Endothelial cell (in vitro differentiated cells): ENCODE measurements around the gene MAPK6. TPM values are rescaled to one million over a fixed set of nuclear protein-coding genes. Genes with fewer than 3 reads are reported as not detected.
A peak's percentile ranks its signal among the peaks of the same experiment; 100 is the strongest.

ENCODE experiments used
- DNase-seq: peaks from one replicate; pipeline ENCODE4 v3.0.0; 2021; ENCODE audit warnings: low spot score
- H3K27ac Mint-ChIP-seq: one replicate; pipeline ENCODE4 v1.8.0; 2021; ENCODE audit warnings: mixed read lengths, inconsistent platforms; ENCODE audit not compliant: unreplicated experiment
- H3K27me3 Mint-ChIP-seq: one replicate; pipeline ENCODE4 v1.8.0; 2021; ENCODE audit warnings: mild to moderate bottlenecking, moderate library complexity, mixed read lengths, inconsistent platforms; ENCODE audit not compliant: unreplicated experiment
- H3K36me3 Mint-ChIP-seq: one replicate; pipeline ENCODE4 v1.8.0; 2021; ENCODE audit warnings: mild to moderate bottlenecking, low read depth, mixed read lengths, inconsistent platforms; ENCODE audit not compliant: unreplicated experiment
- H3K4me1 Mint-ChIP-seq: one replicate; pipeline ENCODE4 v1.8.0; 2021; ENCODE audit warnings: mild to moderate bottlenecking, mixed read lengths, inconsistent platforms; ENCODE audit not compliant: unreplicated experiment
- H3K4me3 Mint-ChIP-seq: one replicate; pipeline ENCODE4 v1.8.0; 2021; ENCODE audit warnings: mild to moderate bottlenecking, mixed read lengths, inconsistent platforms; ENCODE audit not compliant: unreplicated experiment
- H3K9me3 Mint-ChIP-seq: one replicate; pipeline ENCODE4 v1.8.0; 2021; ENCODE audit warnings: mixed read lengths, inconsistent platforms; ENCODE audit not compliant: unreplicated experiment
- total RNA-seq: library from RNA; stranded (reverse); fragmentation: NEBNext Ultra II Directional; extraction: Animal tissue kit (Norgen Biotek cat#: 25700); gene quantifications from one replicate; pipeline ENCODE4 v1.2.1, GENCODE V29; 2021; ENCODE audit not compliant: unreplicated experiment
- TF ChIP-seq, protein P1 (sequence below): fragments of 200-600 bp; sonication (generic); IDR thresholded peaks from one replicate; pipeline ENCODE4 v1.5.0; 2021; ENCODE audit warnings: antibody characterized with exemption; ENCODE audit not compliant: unreplicated experiment

MAPK6 gene
- total RNA-seq, 1 donor from 2014 or later: 94.6 TPM

DNA sequence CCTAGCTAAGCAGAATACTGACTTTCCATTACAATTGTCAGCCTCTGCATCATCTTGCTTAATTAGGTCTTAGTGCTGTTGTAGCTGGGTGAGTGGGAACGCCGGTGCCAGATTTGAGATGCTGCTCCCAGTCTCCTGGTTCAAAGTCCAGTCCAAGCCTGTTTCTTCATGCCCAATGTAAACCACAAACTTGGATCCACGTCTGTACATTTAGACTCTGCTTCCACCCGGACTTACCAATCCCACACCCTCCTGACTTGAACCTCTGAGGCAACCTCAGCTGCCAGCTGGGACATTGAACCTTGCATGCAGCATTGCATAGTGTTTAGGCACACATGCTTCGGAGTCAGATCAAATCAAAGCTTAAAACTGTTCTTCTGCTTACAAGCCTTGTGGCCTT is 50.5 kb downstream of the MAPK6 start:
- Mint-ChIP-seq H3K4me3 (no peak overlapping the region), H3K4me1 (no peaks in the 10 kb centered on the region), H3K27me3 (peaks cover 3% of the 10 kb centered on the region), H3K36me3 (peaks cover 5% of the 10 kb centered on the region), H3K27ac (no peak overlapping the region), H3K9me3 (no peaks in the 10 kb centered on the region)
- DNase-seq: no peak
- TF ChIP-seq, protein P1, sequence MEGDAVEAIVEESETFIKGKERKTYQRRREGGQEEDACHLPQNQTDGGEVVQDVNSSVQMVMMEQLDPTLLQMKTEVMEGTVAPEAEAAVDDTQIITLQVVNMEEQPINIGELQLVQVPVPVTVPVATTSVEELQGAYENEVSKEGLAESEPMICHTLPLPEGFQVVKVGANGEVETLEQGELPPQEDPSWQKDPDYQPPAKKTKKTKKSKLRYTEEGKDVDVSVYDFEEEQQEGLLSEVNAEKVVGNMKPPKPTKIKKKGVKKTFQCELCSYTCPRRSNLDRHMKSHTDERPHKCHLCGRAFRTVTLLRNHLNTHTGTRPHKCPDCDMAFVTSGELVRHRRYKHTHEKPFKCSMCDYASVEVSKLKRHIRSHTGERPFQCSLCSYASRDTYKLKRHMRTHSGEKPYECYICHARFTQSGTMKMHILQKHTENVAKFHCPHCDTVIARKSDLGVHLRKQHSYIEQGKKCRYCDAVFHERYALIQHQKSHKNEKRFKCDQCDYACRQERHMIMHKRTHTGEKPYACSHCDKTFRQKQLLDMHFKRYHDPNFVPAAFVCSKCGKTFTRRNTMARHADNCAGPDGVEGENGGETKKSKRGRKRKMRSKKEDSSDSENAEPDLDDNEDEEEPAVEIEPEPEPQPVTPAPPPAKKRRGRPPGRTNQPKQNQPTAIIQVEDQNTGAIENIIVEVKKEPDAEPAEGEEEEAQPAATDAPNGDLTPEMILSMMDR: no peak

DNA sequence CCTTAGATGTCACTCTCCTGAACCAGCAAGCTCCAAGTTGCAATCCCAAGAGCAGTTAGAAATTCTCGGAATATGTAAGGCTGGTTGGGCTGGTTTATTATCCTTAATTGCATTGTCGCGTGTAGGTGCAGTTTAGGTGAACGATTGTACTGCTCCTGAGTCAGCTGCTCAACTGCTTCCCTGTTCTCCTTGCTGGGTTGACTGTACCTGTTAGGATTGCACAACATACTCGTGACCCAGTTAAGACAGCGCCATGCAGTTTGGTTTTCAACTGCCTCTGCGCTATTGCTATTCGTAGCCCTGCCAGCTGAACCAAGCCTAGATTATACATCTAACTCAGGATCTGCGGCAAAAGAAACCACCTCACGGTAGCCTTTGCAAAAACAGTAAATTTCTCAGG is 52.6 kb downstream of the MAPK6 start:
- H3K4me1 Mint-ChIP-seq: no peaks in the 10 kb centered on the region
- H3K27ac Mint-ChIP-seq: no peak overlapping the region
- H3K9me3 Mint-ChIP-seq: no peaks in the 10 kb centered on the region

GRCh38 chr15:52076889-52077781 is 58.1 kb downstream of the MAPK6 start:
- peaks cover 3% of the 10 kb centered on the region for H3K4me1 Mint-ChIP-seq
- DNase-seq: no peak
- no peak overlapping the region for H3K4me3 Mint-ChIP-seq
- no peak overlapping the region for H3K27ac Mint-ChIP-seq
- no peaks in the 10 kb centered on the region for H3K9me3 Mint-ChIP-seq
- TF ChIP-seq, protein P1: no peak
- H3K36me3 Mint-ChIP-seq: no peaks in the 10 kb centered on the region
- peaks cover 3% of the 10 kb centered on the region for H3K27me3 Mint-ChIP-seq

More for the DNA sequence above, 52.6 kb downstream of the MAPK6 start:
- TF ChIP-seq, protein P1: no peak
- Mint-ChIP-seq H3K4me3 (no peak overlapping the region), H3K36me3 (no peaks in the 10 kb centered on the region), H3K27me3 (peaks cover 4% of the 10 kb centered on the region)
- no peak for DNase-seq

DNA sequence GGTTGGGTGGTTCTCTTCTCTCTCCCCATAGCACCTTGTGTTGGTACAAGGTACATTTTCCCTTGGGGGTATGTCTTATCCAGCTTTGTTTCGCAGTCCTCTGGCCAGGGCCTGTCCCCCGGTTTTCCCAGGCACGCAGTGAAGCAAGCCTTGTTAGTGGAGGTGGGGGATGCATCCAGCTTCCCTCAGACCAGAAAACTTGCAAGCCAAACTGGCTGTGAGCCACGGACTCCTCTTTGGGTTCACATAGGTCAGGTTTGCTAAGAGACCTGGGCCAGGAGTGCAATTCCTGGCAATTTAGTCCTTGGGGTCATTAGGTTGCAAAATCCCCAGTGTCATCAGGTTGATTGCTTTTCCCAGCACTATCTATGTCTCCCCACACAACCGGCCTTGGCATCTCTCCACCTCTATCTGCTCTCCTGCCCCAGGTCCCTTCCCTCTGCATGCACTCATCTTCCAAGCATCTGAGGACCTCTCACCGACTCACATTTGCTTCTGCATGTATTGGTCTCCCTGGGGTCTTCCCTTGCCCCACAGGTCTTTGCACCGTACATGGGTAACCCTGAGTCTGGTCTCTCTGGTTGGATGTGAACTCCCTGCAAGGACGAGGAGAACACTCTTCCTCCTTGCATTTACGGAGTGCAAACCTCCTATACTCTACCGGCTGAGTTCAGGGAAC is 59.3 kb downstream of the MAPK6 start:
- Mint-ChIP-seq H3K27ac (no peak overlapping the region), H3K4me3 (peak overlapping the region; percentile 18), H3K9me3 (no peaks in the 10 kb centered on the region), H3K36me3 (no peaks in the 10 kb centered on the region), H3K27me3 (peaks cover 3% of the 10 kb centered on the region), H3K4me1 (peaks cover 3% of the 10 kb centered on the region)
- DNase-seq: no peak
- TF ChIP-seq, protein P1: no peak
